GM18867 (cell line): Measurements from ENCODE around the gene STMN3.
"Not testable (repeated sequence)": the region's sequence is repeated elsewhere in the genome, so short reads cannot be mapped to it uniquely, and the experiment has no call there.

Experiments
- ATAC-seq: cut with Tn5 transposase; IDR thresholded peaks from one replicate; pipeline ENCODE4 v1.9.1; 2021; ENCODE audit warnings: mild to moderate bottlenecking, moderate library complexity; ENCODE audit not compliant: unreplicated experiment

The STMN3 gene

GRCh38 chr20:63678667-63679465 is 25.6 kb upstream of the STMN3 start:
- ATAC-seq = no peak

GRCh38 chr20:63678071-63678470 is 24.8 kb upstream of the STMN3 start:
- ATAC-seq = no peak

- no peak for ATAC-seq
Observed at GRCh38 chr20:63675681-63676368, 22.6 kb upstream of the STMN3 start.

GRCh38 chr20:63673951-63674350 is 20.7 kb upstream of the STMN3 start:
- no peak for ATAC-seq

GRCh38 chr20:63672666-63673065 is 19.4 kb upstream of the STMN3 start:
- ATAC-seq = no peak

- ATAC-seq = not testable (repeated sequence)
Observed at GRCh38 chr20:63671695-63672094, 18.5 kb upstream of the STMN3 start.

GRCh38 chr20:63668351-63668750 is 15.1 kb upstream of the STMN3 start:
- ATAC-seq = no peak

- no peak for ATAC-seq
Observed at GRCh38 chr20:63667858-63668257, 14.6 kb upstream of the STMN3 start.

GRCh38 chr20:63665708-63666107 is 12.5 kb upstream of the STMN3 start:
- ATAC-seq = no peak

GRCh38 chr20:63664861-63665594 is 11.8 kb upstream of the STMN3 start:
- no peak for ATAC-seq

GRCh38 chr20:63664143-63664851 is 11.1 kb upstream of the STMN3 start:
- no peak for ATAC-seq

GRCh38 chr20:63663332-63664066 is 10.3 kb upstream of the STMN3 start:
- ATAC-seq = no peak

- no peak for ATAC-seq
Observed at GRCh38 chr20:63662813-63663189, 9.6 kb upstream of the STMN3 start.

GRCh38 chr20:63661959-63662812 is 9.0 kb upstream of the STMN3 start:
- no peak for ATAC-seq

GRCh38 chr20:63661108-63661507 is 7.9 kb upstream of the STMN3 start:
- no peak for ATAC-seq

- ATAC-seq = no peak
Observed at GRCh38 chr20:63660622-63661021, 7.4 kb upstream of the STMN3 start.

- ATAC-seq = not testable (repeated sequence)
Observed at GRCh38 chr20:63660174-63660573, 7.0 kb upstream of the STMN3 start.

- no peak for ATAC-seq
Observed at GRCh38 chr20:63659370-63659769, 6.1 kb upstream of the STMN3 start.

- ATAC-seq = peak; percentile 18
Observed at GRCh38 chr20:63658749-63659187, 5.5 kb upstream of the STMN3 start.
